Non-pigmented ciliary epithelial cell (primary cell): Measurements from ENCODE around the gene DNMT3A.

ENCODE experiments used
- DNase-seq: peaks from one replicate; pipeline ENCODE4 v3.0.0-alpha.2; 2010; ENCODE audit warnings: low read depth

DNMT3A gene

GRCh38 chr2:25341753-25342371, at the start of gene DNMT3A:
TSS of gene DNMT3A (minus strand) at chr2:25341925. CDS start at chr2:25313984, 27,941 bp downstream.
- DNase-seq, result no peak

- no peak for DNase-seq
Observed at GRCh38 chr2:25389161-25389560, 47.4 kb upstream of the DNMT3A start.

- no peak for DNase-seq
Observed at GRCh38 chr2:25388491-25388890, 46.8 kb upstream of the DNMT3A start.

- no peak for DNase-seq
Observed at GRCh38 chr2:25387876-25388449, 46.2 kb upstream of the DNMT3A start.

- DNase-seq, result no peak
Observed at GRCh38 chr2:25386971-25387875, 45.5 kb upstream of the DNMT3A start.

- no peak for DNase-seq
Observed at GRCh38 chr2:25385910-25386309, 44.2 kb upstream of the DNMT3A start.

GRCh38 chr2:25383806-25384205, 42.1 kb upstream of the DNMT3A start:
- DNase-seq, result no peak

- no peak for DNase-seq
Observed at GRCh38 chr2:25381502-25381901, 39.8 kb upstream of the DNMT3A start.

- no peak for DNase-seq
Observed at GRCh38 chr2:25380586-25381375, 39.1 kb upstream of the DNMT3A start.

GRCh38 chr2:25380023-25380422, 38.3 kb upstream of the DNMT3A start:
- no peak for DNase-seq

GRCh38 chr2:25379535-25379934, 37.8 kb upstream of the DNMT3A start:
- DNase-seq, result no peak

- no peak for DNase-seq
Observed at GRCh38 chr2:25378731-25379490, 37.2 kb upstream of the DNMT3A start.

- no peak for DNase-seq
Observed at GRCh38 chr2:25377822-25378421, 36.2 kb upstream of the DNMT3A start.

- DNase-seq, result peak; percentile 22
Observed at GRCh38 chr2:25376750-25377621, 35.3 kb upstream of the DNMT3A start.

GRCh38 chr2:25375989-25376545, 34.3 kb upstream of the DNMT3A start:
- no peak for DNase-seq

- DNase-seq, result no peak
Observed at GRCh38 chr2:25375371-25375988, 33.8 kb upstream of the DNMT3A start.

GRCh38 chr2:25374827-25375226, 33.1 kb upstream of the DNMT3A start:
- DNase-seq, result no peak

GRCh38 chr2:25374411-25374810, 32.7 kb upstream of the DNMT3A start:
- no peak for DNase-seq

- DNase-seq, result no peak
Observed at GRCh38 chr2:25373269-25373981, 31.7 kb upstream of the DNMT3A start.
